GM21367 (cell line): Measurements from ENCODE around the gene TMEM72.

Source experiments
- ATAC-seq: cut with Tn5 transposase; IDR thresholded peaks from one replicate; pipeline ENCODE4 v1.9.1; 2021; ENCODE audit not compliant: unreplicated experiment

Gene TMEM72

GRCh38 chr10:44889834-44890233 lies 21.3 kb upstream of the TMEM72 start:
- no peak for ATAC-seq

DNA sequence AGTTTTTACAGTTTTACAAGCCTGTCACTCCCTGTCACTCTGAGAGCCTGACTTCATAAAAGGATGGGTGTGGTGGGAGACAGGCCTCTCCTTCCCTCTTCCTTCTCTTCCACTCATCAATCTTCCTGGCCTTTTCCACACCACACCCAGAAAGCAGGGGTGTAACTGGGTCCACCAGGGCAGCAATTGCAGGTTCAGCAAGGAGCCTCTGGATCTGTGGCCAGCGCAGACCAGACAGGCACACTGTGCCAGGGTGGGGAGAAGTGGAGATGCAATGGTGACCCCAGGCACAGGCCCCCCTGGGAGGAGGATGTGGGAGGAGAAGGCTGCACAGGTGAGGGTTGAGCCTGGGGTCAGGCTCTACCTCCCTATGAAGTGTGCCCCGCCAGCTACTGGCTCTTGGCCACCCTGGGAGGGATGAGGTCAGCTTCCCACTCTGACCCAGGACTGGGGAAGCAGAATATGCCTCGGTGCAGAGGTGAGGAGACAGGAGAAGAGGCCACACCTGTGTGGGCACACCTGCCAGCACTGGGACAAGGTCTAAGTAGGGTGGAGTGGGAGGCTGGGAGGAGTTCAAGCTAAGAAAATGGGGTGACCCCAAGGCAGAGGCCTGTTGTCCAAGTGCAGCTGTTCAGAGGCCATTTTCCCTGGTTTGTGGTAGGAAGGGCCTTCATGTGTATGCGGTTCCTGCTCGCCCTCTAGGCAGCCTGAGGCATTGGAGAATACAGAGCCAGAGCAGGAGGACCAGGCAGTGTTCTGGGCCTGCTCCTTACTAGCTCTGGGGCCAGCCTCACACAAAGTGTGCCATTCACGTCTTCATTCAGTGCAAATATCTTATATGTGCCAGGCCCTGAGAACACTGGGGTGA lies 20.2 kb upstream of the TMEM72 start:
- no peak for ATAC-seq

GRCh38 chr10:44891721-44892120 lies 19.4 kb upstream of the TMEM72 start:
- no peak for ATAC-seq

DNA sequence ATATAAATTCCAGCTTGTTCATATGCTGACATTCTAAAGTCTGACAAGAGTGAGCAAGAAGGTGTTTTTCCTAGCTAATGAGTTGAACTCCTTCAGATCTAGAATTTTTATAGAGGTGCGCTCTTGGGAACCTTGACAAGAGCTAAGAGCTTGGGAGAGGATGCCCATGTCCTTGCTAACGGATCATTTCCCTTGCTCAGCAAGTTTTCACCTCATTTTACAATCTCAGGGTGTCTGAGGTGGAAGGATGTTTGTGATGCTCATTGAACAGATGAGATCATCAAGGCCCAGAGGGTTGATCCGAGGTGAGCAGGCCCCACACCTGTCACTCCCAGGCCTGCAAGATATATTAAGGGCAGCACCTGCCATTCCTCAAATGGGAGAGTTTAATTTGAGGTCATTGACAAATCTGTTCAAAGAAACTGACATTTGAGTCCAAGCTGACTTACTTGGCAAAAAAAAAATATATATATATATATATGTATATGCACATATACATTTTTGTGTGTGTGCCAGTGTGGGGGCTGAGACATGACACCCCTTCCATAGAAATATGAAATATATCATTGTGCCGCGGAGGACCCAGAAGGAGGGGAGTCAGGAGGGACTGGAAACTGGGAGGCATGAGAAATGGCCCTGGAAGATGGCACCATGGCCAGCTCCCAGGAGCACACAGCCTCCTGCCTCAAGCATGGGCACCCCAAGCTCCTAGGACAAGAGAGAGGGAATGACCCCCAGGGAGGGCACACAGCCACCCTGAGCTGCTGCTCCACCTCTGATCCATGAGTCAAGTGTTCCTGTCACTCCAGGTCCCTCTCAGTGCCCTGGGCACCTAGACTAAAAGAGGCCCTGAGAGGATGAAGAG lies 17.3 kb upstream of the TMEM72 start:
- ATAC-seq, result no peak

- no peak for ATAC-seq
Measured at GRCh38 chr10:44894691-44895090, 16.4 kb upstream of the TMEM72 start.

GRCh38 chr10:44895280-44895679 lies 15.9 kb upstream of the TMEM72 start:
- ATAC-seq, result no peak

DNA sequence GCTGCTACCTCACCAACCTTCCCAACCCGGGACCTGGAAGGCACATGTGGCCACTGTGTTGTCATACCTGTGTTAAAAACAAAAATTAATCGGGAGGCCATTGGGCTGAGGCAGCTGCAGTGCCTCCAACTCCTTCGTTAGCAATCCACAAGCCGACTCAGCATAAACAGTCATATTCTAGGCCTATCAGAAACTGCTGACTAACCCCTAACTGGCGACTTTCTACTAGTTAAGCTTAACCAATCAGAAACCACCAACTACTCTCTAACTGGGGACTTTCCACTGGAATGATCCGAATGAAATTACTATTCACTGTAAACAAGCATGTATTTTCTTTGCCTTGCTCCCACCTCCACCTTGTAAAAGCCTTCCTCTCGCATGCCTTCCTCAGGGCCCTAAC lies 14.1 kb upstream of the TMEM72 start:
- no peak for ATAC-seq

DNA sequence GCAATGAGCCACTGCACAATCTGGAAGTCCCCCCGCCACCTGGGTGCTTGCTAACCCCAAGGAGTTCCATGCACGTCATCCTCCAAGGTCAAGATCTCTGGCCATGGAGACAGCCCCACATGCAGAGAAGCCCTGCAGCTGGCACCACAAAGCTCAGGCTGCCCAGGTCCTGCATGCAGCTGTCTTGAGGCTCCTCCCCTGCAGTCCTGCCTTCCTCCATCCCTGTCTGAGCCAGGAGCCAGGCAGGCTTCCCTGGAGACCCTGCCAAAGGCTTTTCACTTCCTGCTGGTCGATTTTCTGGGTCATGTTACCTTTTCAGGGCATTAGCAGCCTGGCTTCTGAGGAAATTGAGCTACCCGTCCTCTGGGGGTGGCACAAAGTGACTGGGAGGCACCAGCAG lies 12.5 kb upstream of the TMEM72 start:
- ATAC-seq, result no peak

DNA sequence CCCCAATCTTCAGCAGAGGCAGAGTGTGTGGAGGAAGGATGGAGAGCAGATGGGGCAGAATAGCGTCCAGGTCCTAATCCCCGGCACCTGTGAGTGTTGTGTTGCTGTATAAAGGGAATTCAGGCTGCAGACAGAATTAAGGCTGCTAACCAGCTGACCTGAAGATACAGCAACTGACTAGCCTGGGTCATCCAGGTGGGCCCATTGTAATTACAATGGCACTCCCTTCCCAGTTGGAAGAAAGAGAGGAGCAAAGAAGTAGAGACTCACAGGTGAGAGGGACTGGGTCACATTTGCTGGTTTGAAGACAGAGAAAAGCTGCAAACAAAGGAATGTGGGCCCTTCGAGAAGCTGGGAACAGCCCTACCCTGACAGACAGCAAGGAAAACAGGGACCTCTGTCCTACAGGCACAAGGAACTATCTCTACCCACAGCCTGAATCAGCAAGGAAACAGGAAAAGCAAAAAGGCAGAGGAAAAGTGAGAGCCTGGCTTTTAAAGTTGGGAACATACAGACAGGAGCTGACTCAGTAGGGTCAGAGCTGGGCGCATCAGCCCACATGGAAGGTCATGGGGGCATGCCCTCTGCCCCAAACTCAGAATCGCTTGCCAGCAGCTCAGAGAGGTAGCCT lies 11.6 kb upstream of the TMEM72 start:
- ATAC-seq, result no peak

GRCh38 chr10:44902941-44903545 lies 8.1 kb upstream of the TMEM72 start:
- no peak for ATAC-seq

DNA sequence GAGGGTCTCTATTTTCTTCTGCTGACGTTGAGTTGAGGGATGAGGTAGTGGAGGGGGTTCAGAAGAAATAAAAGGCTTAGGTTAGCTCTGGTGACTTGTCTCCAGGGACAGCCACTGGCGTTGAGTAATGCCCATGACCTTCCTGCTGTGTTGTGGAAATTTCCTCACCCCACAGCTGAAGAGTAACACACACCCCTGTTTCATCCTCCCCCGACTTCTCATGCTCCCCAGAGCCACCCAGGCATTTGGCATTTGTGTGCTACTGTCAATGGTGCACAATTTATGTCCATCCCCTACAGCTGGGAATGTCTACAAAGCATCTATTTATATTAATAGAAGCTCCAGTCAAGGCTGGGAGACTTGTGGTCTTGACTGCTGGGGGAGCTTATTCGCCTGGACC lies 4.7 kb upstream of the TMEM72 start:
- no peak for ATAC-seq

- no peak for ATAC-seq
Measured at GRCh38 chr10:44907556-44907955, 3.6 kb upstream of the TMEM72 start.

DNA sequence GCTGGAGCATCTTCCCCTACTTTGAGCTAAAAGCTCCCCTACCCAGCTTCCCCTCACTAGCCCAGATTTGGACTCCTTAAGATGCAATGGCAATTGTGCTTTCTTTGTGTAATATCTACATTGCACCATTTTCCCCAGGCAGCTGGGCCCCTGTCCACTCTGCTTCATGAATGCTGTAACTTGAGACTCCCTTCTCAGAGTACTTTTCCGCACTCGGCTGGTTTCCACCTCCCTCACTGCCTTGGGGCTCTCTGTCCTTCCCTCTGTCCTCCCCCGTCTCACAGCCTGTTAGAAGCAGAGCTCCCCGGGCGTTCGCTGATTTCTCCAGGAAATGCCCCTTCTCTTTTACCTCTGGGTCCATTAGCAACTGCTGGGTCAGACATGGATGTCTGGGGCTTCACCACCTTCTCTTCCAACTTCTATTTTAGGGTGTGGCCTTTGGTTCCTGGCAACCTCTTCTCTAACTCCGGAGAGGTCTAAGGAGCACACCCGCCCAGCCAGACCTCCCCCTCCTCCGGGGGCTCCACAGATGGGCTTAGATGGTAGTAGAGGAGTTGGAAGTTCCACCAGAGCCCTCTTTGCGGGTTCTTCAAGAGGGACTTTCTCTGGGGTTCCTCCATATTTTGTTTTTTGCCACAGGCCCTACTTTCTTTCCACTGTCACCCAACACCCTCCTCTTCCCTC lies 2.9 kb upstream of the TMEM72 start:
- no peak for ATAC-seq

DNA sequence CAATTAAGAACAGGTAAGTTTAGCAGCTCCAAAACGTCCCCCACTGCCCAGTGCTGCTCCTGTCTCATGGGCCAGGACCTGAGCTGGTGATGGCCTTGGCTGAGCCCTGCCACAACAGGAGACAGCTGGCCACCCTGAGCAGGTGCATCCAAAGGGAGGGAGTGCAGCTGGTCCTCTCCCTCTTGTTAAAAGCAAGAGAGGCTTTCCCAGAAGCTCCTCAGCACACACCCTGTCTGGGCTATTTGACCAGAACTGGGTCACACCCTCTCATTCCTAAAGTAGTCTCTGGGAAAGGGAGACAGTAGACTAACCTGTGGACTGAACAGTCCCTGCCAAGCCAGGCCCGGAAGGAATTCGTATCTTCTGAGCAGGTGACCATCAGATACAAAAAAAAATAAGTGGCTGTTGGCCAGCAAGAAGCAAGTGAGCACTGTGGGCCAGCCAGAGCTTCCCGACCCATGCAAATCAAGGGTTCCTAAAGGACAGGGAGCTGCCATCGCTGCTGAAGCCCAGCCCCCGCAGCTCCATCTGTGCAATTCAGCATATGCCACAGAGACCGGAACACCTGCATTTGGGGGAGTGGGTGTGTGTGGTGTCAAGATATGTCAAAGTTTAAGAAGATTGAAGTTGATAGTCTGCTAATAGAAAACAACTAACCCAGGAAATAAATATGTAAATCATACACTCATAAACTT lies 2.1 kb upstream of the TMEM72 start:
- ATAC-seq, result no peak

DNA sequence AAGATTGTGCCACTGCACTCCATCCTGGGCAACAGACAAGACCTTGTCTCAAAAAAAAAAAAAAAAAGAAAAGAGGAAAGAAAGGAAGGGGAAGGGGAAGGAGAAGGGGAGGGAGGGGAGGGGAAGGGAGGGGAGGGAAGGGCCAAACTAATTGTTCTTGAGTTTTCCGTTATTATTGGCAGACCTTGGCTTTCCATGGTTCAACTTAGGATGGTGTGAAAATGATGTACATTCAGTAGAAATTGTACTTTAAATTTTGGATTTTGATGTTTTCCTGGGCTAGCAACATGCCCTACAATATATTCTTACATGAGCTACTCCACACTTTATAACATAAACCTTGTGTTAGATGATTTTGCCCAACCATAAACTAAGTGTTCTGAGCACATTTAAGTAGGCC lies 1.2 kb upstream of the TMEM72 start:
- no peak for ATAC-seq

GRCh38 chr10:44910602-44911001 lies 535 bp upstream of the TMEM72 start:
- no peak for ATAC-seq

- no peak for ATAC-seq
Measured at GRCh38 chr10:44911951-44912350, 814 bp downstream of the TMEM72 start.

- no peak for ATAC-seq
Measured at GRCh38 chr10:44913350-44914081, 2.4 kb downstream of the TMEM72 start.

- ATAC-seq, result no peak
Measured at GRCh38 chr10:44914891-44915290, 3.8 kb downstream of the TMEM72 start.
